GM12872 (cell line): ENCODE measurements around the gene SMYD3.

Experiments used
- CTCF ChIP-seq: IDR thresholded peaks from 3 replicates; pipeline ENCODE4 v1.5.1; 2011; ENCODE audit warnings: low read depth, mild to moderate bottlenecking, low read length, moderate library complexity; ENCODE audit not compliant: insufficient read depth

The SMYD3 gene

GRCh38 chr1:246506674-246507481, at the start of gene SMYD3:
Gene SMYD3 (minus strand): TSS chr1:246507279.
- TF ChIP-seq CTCF, result peak; percentile 29; the same call in 1 of the 3 replicates

- no peak for TF ChIP-seq CTCF
Measured at GRCh38 chr1:246554201-246554600, 47.1 kb upstream of the SMYD3 start.

- no peak for TF ChIP-seq CTCF
Measured at GRCh38 chr1:246552110-246552509, 45.0 kb upstream of the SMYD3 start.

- no peak for TF ChIP-seq CTCF
Measured at GRCh38 chr1:246550402-246550801, 43.3 kb upstream of the SMYD3 start.

- no peak for TF ChIP-seq CTCF
Measured at GRCh38 chr1:246549665-246550064, 42.6 kb upstream of the SMYD3 start.

GRCh38 chr1:246544001-246544400, 36.9 kb upstream of the SMYD3 start:
- TF ChIP-seq CTCF, result no peak

GRCh38 chr1:246540738-246541491, 33.8 kb upstream of the SMYD3 start:
- TF ChIP-seq CTCF, result no peak
